Middle frontal gyrus (tissue), 1 donor: ENCODE data around the gene ARID1B.

Experiments used
- DNase-seq: peaks from one replicate; pipeline ENCODE4 v3.0.0-alpha.2; 2015; ENCODE audit warnings: low spot score; ENCODE audit errors: extremely low spot score

Gene ARID1B

DNA sequence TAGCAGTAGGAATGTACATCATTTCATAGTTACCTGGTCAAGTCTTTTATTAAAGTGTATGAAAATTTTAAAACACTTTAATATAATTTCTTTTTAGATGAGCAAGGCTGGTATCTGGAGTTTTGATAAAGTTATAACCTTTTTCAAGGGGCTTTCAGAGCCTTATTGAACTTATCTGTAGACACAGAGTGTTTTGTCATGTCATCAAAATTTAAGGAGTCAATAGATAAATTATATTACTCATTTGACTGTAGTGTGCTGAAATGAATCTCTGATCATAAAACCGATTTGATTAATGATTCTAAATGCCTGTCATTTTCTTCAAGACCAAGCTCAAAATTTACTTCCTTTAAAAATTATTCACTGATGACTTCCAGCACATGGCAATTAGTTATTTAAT lies 125.6 kb downstream of the ARID1B start:
- DNase-seq, result no peak

DNA sequence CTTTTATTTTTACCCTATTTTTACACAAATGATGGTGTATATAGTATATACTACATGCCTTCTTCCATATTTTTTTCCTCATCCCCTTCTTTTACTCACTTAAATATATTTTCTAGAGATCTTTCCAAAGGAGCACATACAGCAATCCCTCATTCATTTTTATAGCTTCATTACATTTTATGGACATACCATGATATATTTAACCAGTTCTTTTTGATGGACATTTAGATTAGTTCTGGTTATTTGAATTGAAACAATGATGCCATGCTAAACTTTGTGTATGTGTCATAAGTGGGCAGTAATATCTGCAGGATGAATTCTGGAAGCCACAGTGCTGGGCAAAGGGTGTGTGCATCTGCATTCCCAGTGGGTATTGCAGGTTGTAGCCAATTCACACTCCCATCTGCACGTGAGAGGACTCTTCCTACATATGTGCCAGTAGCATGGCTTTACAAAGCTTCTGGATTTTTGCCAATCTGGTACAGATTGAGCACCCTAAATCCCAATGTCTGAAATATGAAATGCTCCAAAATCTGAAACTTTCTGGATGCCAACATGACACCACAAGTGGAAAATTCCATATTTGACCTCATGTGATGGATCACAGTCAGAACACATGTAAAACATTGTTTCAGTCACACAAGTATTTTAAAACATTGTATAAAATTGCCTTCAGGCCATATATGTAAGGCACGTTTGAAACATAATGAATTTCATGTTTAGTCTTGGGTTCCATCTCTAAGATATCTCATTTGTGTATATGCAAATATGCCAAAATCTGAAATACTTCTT lies 127.2 kb downstream of the ARID1B start:
- DNase-seq, result no peak

DNA sequence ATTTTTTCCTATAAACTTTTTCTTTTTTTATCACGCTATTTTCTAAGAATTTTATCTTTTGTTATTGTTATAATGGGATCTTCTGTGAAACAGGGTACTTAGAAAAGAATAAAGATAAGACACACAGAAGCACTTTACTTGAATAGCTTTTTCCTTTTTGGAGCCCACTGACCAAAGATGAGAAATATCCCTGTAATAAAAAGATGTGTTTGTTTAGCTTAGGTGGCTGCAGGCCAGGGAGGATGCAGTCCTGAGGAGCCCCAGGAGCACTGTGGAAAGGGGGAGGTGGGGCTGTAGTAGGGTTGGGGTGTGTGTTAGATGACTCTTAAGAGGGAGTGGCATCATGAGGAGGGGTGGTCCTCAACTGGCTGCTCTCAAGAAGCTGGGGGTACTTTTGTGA lies 128.6 kb downstream of the ARID1B start:
- DNase-seq, result no peak

DNA sequence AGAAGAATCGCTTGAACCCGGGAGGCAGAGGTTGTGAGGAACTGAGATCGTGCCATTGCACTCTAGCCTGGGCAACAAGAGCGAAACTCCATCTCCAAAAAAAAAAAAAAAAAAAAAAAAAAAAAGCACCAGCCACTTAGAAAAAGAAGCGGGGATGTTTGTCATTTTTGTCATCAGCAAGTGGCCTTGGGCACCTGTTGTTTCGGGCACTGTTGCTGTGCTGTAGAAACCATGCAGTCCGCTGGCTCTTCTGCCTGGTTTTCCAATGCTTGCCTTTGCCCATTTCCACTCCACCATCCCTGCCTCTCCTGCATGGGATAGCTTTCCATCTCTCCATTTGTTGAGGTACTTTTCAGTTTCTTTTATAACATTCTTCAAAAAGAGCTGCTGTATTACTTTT lies 129.3 kb downstream of the ARID1B start:
- no peak for DNase-seq

DNA sequence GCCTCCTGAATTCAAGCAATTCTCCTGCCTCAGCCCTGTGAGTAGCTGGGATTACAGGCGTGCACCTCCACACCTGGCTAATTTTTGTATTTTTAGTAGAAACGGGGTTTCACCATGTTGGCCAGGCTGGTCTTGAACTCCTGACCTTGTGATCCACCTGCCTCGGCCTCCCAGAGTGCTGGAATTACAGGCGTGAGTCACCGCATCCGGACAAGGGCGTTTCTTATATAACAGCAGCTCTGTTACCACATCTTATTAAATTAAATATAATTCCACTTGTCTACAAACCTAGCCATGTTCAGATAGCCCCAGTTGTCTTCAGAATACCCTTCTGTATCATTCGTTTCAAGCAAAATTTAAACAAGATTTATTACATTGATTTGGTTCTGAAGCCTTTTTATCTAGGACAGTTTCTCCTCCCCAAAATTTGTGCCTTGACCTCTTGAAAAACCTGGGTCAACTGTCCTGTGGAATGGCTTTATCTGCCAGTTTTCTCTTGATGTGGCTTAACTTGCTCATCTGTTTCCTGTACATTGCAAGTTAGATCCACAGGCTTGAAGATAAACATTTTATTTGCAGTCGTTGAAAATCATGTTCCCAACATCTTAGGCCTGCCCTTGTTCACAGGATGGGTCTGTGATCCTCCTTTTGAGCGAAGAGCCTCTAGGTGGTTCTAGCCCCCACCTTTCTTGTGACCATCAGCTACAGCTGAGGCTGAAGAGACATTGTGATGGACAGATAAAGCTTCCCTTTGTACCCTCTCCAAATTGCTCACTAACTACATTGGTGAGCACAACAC lies 132.2 kb downstream of the ARID1B start:
- no peak for DNase-seq

DNA sequence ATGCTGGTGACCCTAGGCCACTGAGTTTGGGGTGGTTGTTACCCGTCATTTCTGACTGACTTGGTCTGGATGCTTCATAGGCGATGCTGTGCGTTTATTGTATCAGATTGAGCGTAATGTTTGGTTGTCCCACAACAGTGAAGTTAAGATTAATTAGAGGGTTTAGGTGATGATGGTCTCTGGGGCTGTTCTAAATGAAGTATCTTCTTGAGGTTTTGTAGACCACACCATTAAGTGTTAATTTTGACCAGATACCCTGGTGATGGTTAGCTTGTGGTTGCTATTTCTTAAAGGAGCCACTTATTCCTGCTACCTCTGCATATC lies 132.8 kb downstream of the ARID1B start:
- DNase-seq, result no peak

DNA sequence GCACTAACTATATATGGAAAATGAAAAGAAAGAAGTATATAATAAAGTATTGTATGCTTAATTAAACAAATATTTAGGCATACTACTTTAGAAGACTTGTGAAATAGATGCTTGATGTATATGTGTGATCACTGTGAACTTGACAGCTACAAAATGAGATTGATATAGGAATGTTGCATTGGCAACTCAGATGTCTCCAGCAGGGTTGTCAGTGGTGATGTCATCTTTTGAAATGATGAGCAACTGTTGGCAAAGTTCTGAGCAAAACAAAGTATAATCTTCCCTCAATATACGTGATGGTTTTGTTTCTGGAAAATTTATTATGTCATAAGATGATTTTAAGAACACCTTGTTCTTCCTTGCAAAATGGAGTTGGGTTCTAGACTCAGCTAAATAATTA lies 133.8 kb downstream of the ARID1B start:
- no peak for DNase-seq

DNA sequence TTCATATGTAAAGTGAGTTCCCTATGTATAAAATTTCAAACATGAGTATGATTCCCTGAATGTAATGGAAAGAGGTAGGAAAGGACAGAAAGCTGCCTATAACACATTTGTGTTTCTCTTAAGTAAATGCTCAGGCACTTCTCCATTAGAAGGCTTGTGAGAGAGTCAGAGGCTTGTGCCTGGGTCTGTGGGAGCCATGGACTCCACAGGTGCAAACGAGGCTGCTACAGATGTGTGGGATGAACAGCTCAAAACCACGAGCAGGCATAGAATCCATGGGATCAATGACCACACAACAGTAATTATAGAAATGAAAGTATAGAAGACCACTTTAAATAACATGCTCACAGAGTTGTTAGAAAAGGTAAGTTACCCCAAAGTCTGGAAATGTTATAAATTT lies 134.4 kb downstream of the ARID1B start:
- no peak for DNase-seq

DNA sequence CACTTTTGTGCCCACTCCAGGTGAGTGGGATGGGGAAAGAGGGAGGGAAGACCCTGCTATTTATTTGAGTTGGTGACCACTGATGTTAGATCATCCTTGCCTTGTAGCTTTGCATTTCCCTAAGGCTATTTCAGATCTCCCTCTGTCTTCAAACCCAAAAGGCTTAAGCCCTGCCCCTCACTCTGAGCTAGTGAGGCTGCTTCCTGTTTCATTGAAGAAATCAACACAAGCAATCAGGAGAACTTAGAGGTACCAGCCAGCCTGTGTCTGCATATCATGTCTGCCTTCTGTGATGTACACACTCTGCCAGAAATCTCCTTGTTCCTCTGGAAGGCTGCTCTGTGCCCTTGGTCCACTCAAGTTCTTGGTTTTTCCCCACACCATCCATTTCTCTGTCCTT lies 135.3 kb downstream of the ARID1B start:
- no peak for DNase-seq

DNA sequence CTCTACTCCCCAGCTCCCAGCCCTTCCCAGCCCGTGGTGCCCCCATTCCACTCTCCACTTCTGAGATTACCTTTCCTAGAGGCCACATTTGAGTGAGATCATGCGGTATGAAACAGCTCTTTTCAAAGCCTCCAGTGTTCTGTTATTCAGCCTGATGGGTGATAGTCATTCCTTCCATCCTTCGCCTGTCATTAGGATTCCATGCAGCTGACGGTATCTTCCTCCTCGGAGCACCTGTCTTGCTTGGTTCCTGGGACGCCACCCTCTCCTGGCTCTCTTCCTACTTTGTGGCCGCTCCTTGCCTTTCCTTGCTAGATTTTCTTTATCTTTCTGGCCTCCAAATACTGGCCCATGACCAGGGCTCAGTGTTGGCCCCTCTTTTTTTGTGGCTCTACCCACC lies 137.0 kb downstream of the ARID1B start:
- no peak for DNase-seq

DNA sequence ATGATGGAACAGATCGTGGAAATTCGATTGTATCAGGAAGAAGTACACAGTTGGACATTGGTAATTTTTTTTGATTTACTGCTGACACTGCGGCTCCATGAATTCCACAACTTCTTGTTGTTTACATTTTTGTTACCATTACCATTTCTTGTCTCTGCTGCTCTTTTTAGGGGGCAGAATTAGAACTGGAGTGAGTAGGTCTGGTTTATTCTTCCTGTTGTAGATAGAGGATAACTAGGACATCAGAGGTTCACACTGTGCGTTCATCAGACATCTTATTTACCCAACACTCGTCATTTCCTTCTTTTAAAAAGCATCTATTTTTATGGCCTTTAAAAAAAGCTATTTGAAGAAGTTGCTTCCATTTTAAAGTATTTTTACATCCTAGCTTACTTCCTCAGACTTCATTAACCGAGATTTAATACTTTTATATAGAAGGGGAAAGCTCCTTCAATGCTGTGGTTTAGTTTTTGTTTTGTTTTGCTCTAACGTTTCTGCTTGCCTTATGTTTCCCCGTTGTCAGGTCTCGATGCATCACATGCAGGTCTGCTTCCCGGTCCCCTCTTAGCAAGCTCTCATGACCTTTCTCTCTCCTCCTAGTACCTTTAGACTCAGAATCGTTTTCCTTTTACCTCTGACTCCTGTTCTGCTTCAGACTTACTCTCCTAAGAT lies 139.1 kb downstream of the ARID1B start:
- DNase-seq, result no peak

DNA sequence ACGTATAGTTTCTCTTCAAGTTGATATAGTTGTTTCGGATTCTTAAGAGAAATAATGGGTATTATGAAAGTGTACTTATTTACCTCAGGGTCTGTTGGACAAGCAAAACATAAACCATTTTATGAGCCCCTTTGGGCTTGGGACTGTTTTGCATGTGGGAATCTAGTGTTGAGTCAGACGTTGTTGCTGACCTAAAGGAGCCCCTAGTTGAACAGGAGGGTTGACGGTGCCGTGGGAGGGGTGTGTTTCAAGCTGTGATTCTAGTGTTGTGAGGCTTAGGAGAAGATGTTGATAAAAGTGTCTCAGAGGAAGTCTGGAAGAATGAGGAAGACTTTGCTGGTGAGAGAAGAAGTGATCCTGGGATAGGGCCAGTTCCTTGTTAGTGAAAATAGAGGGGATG lies 140.0 kb downstream of the ARID1B start:
- DNase-seq, result no peak

DNA sequence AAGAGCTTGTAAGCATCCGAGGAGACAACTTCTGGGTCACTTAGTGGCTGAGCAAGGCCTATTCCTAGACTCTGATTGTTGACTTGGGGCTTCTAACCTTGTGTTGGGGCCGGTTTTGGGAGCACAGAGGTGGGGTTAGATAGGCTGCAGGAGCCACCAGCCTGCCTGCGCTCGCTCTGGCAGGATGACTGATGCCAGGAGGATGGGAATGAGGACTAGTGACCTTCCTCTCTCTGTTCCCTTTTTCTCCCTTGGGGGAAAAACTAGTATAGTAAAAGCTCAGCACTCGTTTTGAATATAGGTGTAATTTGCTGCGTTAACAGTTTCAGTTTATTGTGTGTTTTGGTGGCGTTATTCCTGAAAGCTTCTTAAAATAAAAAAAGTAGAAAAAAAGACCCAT lies 141.5 kb downstream of the ARID1B start:
- DNase-seq, result no peak

DNA sequence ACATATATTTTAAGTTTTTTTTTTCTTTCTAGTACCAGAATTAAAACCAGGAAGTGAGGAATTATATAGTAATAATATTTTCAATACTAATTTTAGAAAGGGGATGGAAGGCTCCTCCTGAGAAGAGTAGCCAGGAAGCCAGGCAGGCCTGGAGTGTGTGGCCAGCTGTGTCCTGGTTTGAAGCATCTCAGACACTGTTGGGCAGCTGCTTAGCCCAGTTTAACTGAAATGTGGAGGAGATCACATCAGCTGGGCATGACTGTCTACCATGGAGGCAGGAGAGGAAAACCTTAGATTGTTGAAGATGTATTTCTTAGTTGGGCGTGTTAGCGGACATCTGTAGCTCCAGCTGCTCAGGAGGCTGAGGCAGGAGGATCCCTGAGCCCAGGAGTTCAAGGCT lies 142.2 kb downstream of the ARID1B start:
- DNase-seq, result no peak

DNA sequence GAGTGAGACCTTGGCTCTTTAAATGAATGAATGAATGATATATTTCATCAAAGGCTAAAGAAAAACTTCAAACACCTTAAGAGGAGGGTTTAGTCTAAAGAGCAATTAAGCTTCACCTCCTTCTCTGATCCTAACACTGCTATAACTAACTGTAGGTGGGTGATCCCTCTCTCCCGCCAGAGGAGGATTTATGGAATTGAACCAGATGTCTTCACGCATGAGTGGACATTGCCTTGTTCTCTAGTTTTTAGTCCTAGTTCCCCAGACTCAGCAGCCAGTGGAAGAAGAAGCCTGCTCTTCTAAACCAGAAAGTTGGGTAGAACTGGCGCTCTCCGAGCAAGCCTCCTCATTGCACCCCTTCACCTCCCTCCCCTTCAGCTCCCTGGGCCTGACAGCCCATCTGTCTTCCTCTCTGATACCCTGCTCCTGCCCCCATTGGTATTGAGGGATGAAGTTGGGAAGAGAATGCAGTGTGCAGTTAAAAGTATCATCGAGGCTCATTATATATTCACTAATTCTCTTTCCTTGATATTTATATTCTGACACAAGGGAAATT lies 142.7 kb downstream of the ARID1B start:
- no peak for DNase-seq

DNA sequence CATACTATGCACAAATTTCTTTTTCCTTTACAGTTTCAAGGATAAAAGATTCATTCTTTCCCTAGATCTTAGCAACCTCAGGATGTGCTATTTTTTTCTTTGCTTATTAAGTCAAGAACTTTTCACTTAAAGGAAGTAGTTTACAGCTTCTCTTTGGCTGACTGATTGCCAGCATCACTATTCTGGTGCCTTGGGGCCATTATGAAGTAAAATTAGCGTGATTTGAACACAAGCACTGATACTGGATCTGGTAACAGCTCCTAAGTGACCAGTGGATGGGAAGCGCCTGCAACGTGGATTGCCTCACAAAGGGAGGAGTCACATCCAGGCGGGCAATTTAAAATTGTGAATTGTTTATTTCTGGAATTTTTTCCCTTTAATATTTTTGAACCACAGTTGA lies 147.1 kb downstream of the ARID1B start:
- no peak for DNase-seq

DNA sequence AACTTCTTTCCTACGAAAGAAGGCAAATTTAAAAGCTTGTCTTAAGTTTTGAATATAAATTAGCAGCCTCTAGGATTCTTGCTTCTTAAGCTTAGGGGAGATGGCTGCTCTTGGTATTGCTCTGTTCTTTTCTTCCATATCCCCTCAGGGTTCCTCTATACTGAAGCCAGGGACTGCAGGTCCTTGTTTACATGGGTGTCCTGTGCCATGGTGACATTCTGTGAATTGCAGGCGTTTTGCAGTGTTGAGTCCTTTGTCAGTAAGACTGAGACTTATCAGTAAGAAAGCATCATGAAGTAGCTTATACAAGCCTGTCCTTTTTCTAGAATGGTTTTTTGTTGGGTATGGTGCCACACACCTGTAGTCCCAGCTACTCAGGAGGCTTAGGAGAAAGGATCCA lies 147.8 kb downstream of the ARID1B start:
- no peak for DNase-seq

DNA sequence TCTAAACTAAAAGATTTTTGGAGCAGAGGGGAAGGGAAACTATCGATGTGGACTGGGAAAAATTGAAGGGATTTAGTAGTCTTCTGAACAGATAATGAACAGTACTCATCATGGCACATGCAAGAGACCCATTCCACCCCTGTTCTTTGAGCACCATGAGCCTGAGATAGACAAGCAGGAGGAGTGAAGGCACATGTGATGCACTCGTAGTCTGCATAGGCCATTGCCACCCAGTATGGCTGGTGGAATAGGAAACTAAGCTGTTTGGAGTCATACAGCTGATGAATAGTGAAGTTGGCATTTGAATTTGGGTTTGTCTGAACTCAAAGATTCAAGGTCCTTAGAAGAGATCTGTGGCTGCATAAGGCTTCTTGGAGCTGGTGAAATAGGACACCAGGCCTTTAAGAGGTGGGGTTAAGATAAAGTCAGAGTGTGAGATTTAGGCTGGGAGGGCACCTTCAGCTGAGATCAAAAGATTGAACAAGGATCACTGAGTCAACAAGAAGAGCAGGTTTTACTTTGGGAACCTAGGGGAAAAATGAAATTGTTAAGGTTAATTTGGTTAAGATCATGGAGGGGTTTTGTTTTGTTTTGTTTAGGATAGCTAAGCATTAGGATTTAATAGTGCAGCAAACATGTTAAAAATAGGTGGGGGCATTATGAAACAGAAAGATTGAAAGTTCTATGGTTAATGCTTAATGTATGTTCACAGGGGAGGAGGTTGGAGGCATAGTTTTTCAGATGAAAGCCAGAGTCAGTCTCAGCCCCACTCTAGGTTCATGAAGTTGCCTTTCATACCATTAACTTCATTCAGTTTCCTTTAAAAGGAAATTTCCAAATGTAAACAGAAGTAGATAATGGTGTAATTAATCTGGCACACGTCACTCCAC lies 148.8 kb downstream of the ARID1B start:
- DNase-seq, result no peak

DNA sequence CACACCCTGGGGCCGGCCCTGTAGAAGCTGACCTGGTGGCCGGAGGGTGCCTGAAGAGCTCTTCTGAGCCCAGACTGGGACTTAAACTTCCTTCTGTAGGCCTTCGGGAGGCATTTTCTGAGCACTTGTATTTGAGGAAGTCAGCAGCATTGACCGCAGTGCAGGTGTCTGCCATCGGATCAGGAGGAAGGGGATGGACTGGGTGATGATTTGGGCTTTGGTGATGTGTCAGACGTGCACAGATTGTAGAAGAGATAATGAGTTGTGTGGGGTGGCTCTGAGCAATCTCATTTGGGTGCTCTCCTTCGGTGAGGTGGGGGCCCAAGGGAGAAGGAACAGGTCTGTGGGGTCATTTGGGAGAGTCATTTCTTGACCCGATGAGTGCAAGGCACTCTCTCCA lies 150.9 kb downstream of the ARID1B start:
- no peak for DNase-seq

DNA sequence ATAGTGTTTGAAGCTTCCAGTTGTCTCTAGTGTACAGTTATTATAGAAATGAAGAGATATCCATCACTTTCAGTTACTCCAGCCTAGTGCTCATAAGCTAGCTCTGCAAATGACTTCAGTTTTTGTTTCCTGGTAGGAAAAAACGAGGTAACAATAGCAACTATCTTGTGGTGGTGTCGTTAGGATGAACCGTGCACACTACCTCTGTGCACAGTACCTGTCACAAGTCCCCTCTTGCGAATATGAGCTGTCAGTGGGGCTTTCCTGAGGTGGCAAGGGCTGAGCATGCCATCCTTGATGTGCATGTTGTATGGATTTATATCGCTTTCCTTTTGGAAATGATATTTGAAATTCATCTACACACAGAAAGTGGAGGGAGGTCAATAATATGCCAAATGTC lies 151.8 kb downstream of the ARID1B start:
- DNase-seq, result no peak

DNA sequence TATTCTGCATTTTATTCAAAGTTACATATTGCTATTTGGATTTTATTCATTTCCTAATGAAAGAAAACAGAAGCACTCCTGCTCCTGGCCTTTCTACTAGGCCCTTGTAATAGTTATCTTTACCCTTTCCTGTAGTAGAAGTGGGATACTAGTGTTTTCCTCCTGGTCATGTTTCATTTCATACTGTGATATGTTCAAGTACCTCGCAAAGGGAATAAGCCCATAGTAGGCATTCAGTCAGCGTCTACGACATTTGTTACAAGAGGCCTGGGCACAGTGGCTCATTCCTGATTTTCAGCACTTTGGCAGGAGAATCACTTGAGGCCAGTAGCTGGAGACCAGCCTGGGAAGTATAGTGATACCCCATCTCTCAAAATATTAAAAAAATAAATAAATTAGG lies 154.1 kb downstream of the ARID1B start:
- no peak for DNase-seq
